Activated B cell treated with CpG ODN at 0.5 μM for 24 hours (primary cell): ENCODE data around the gene RTP4. TPM values are rescaled to one million over a fixed set of nuclear protein-coding genes. Genes with fewer than 3 reads are reported as not detected.

Experiments
- ATAC-seq: fragments of 200-7000 bp; cut with Tn5 transposase; one replicate; pipeline ENCODE4 v1.10.0; 2021; ENCODE audit warnings: low read depth, mild to moderate bottlenecking, moderate library complexity
- CTCF ChIA-PET: fragments of 350-600 bp; sonication (Branson Sonifier 250); formaldehyde crosslinking; loops from one replicate; lab custom pipeline; 2021; ENCODE audit warnings: antibody characterized with exemption; lab: Charles Lee
- POLR2A ChIA-PET: fragments of 350-600 bp; sonication (Branson Sonifier 250); formaldehyde crosslinking; loops from one replicate; lab custom pipeline; 2021; ENCODE audit warnings: antibody characterized with exemption; lab: Charles Lee
- DNase-seq: peaks from one replicate; pipeline ENCODE4 v3.0.0; 2022
- H3K27ac Mint-ChIP-seq: one replicate; pipeline ENCODE4 v1.8.0; 2020; ENCODE audit warnings: mixed read lengths
- H3K27me3 Mint-ChIP-seq: one replicate; pipeline ENCODE4 v1.8.0; 2021; ENCODE audit warnings: mixed read lengths
- H3K36me3 Mint-ChIP-seq: one replicate; pipeline ENCODE4 v1.8.0; 2021; ENCODE audit warnings: low read depth, mixed read lengths
- H3K4me1 Mint-ChIP-seq: one replicate; pipeline ENCODE4 v1.8.0; 2021; ENCODE audit warnings: mixed read lengths
- H3K4me3 Mint-ChIP-seq: one replicate; pipeline ENCODE4 v1.8.0; 2020; ENCODE audit warnings: mild to moderate bottlenecking, mixed read lengths
- H3K9me3 Mint-ChIP-seq: one replicate; pipeline ENCODE4 v1.8.0; 2020; ENCODE audit warnings: mixed read lengths
- intact Hi-C: fragments of 100-400 bp; cut with micrococcal nuclease; formaldehyde crosslinking; loops from one replicate; pipeline ENCODE4 v1.15.1; 2024
- total RNA-seq: library from RNA; stranded (reverse); gene quantifications from 2 replicates; pipeline ENCODE4 v1.2.3, GENCODE V29; 2022
- TF ChIP-seq, protein P1 (sequence below): fragments of 200-600 bp; IDR thresholded peaks from one replicate; pipeline ENCODE4 v1.8.0; 2022; ENCODE audit warnings: antibody characterized with exemption, mild to moderate bottlenecking

RTP4 gene
- total RNA-seq, 1 donor from 2014 or later, result 9.0 TPM

DNA sequence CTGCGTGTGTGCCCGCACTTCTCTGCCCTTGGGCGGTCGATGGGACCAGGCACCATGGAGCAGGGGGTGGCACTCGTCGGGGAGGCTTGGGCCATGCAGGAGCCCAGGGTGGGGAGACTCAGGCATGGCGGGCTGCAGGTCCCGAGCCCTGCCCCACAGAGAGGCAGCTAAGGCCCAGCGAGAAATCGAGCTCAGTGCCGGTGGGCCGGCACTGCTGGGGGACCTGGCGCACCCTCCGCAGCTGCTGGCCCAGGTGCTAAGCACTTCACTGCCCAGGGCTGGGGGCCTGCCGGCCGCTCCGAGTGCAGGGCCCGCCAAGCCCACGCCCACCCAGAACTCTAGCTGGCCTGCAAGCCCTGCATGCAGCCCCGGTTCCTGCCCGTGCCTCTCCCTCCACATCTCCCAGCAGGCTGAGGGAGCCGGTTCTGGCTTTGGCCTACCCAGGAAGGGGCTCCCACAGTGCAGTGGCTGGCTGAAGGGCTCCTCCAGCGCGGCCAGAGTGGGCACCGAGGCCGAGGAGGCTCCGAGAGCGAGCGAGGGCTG is 553 bp upstream of the RTP4 start:
- POLR2A ChIA-PET, result interaction anchor here (0.6 to 1.0 kb wide), 2 partner anchors 310 to 584 kb away, joined by 3 read pairs; partner anchors contain the start of gene EIF4A2
- Mint-ChIP-seq H3K27ac (peak overlapping the region; percentile 96), H3K4me3 (peak overlapping the region; percentile 97), H3K27me3 (no peaks in the 10 kb centered on the region), H3K4me1 (peaks cover 22% of the 10 kb centered on the region), H3K9me3 (no peaks in the 10 kb centered on the region), H3K36me3 (peaks cover 27% of the 10 kb centered on the region)
- intact Hi-C loops, result loop anchor here (10.0 kb wide), 1 partner anchor 1423 kb away; no protein-coding TSS in a partner anchor
- CTCF ChIA-PET, result interaction anchor here (0.9 to 1.5 kb wide), 3 partner anchors 10 to 312 kb away, joined by 3 to 6 read pairs (median 5); no protein-coding TSS in a partner anchor
- TF ChIP-seq, protein P1, sequence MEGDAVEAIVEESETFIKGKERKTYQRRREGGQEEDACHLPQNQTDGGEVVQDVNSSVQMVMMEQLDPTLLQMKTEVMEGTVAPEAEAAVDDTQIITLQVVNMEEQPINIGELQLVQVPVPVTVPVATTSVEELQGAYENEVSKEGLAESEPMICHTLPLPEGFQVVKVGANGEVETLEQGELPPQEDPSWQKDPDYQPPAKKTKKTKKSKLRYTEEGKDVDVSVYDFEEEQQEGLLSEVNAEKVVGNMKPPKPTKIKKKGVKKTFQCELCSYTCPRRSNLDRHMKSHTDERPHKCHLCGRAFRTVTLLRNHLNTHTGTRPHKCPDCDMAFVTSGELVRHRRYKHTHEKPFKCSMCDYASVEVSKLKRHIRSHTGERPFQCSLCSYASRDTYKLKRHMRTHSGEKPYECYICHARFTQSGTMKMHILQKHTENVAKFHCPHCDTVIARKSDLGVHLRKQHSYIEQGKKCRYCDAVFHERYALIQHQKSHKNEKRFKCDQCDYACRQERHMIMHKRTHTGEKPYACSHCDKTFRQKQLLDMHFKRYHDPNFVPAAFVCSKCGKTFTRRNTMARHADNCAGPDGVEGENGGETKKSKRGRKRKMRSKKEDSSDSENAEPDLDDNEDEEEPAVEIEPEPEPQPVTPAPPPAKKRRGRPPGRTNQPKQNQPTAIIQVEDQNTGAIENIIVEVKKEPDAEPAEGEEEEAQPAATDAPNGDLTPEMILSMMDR, result no peak
- DNase-seq, result no peak
- ATAC-seq, result no peak

DNA sequence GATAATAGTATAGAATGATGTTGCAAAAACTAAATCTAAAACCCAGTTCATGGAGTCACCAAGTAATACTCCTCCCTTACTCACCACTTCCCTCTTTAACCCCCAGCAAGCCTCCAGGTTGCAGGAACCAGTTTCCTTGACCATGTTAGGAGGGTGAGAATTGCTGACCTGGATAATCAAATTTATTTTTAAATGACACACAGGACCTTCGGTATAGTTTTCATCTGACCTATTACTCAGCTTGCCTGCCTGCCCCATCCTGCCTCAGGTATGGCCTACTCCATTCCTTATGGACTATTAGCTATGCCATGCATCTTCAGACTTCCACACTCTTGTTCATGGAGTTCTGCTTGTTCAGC is 883 bp downstream of the RTP4 start:
- DNase-seq (no peak), ATAC-seq (peak; percentile 36)
- CTCF ChIA-PET, result interaction anchor here (1.2 to 1.5 kb wide), 2 partner anchors 49 to 310 kb away, joined by 5 to 6 read pairs; no protein-coding TSS in a partner anchor
- Mint-ChIP-seq H3K4me1 (peaks cover 22% of the 10 kb centered on the region), H3K36me3 (peaks cover 38% of the 10 kb centered on the region), H3K9me3 (no peaks in the 10 kb centered on the region), H3K4me3 (peak overlapping the region; percentile 97), H3K27me3 (no peaks in the 10 kb centered on the region), H3K27ac (peak overlapping the region; percentile 96)
- TF ChIP-seq, protein P1, result no peak
- POLR2A ChIA-PET, result interaction anchor here (0.5 kb wide), 1 partner anchor 153 kb away, joined by 4 read pairs; no protein-coding TSS in a partner anchor
- intact Hi-C loops, result loop anchor here (10.0 kb wide), 1 partner anchor 1424 kb away; no protein-coding TSS in a partner anchor

DNA sequence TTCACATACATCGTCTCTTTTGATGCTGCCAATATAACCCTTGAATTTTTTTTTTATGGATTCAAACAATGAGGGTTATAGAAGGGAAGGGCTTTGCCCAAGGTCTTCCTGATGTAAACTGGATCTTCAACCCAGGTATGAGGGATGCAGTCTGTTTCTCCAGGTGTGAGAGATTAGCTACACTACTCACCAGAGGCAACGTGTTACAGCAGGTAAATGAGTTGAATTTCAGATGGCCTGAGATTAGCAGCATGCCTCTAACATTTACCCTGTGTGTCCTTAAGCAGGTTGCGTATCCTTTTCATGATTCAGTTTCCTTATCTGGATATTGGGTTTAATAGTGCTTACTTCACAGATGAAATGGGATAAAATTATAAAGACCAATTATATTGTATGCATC is 1.9 kb downstream of the RTP4 start:
- POLR2A ChIA-PET, result no interaction called here
- Mint-ChIP-seq H3K27ac (no peak overlapping the region), H3K36me3 (peaks cover 48% of the 10 kb centered on the region), H3K4me1 (peaks cover 22% of the 10 kb centered on the region), H3K9me3 (no peaks in the 10 kb centered on the region), H3K27me3 (no peaks in the 10 kb centered on the region), H3K4me3 (peak overlapping the region; percentile 42)
- ATAC-seq (no peak), DNase-seq (no peak)
- TF ChIP-seq, protein P1, result no peak
- CTCF ChIA-PET, result no interaction called here
- intact Hi-C loops, result no loop called here

DNA sequence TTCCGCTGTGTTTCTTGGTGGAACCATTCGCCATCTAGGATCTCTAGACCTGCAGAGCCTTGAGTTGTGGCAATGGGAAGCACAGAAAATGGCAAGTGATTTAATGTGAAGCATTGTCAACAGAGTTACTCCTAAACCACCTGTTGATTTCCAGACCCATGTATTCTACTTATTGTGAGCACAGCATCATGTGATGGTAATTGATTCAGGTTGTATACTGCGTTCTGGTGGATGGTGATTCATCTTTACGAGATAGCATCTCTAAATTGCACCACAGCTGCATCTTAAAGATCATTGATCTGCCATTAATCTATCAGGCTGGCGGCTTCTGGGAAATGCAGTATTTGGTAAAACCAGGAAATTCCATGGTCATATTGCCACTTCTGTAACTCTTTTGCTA is 7.4 kb downstream of the RTP4 start:
- intact Hi-C loops, result no loop called here
- Mint-ChIP-seq H3K4me1 (peaks cover 5% of the 10 kb centered on the region), H3K4me3 (no peak overlapping the region), H3K9me3 (peaks cover 3% of the 10 kb centered on the region), H3K36me3 (peaks cover 62% of the 10 kb centered on the region), H3K27me3 (no peaks in the 10 kb centered on the region), H3K27ac (no peak overlapping the region)
- ATAC-seq (no peak), DNase-seq (no peak)
- POLR2A ChIA-PET, result no interaction called here
- CTCF ChIA-PET, result no interaction called here
- TF ChIP-seq, protein P1, result no peak

DNA sequence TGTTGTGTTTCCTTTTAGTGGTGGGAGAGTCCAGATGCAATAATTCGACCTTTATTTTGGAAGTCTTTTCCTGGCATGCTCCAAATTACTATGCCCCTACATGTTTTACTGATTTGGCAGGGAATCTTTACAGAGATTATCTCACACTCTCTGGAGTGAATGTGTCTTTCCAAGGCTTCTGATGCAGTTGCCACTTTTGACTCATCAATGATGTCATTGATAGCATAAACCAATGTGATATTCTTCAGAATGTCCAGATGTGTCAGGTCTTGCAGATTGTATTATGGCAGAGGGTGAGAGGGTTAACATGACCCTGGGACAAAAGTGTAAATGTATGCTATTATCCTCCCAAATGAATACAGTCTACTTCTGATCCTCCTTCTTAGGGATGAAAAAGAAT is 9.7 kb downstream of the RTP4 start:
- ATAC-seq (no peak), DNase-seq (no peak)
- Mint-ChIP-seq H3K4me3 (no peak overlapping the region), H3K9me3 (peaks cover 3% of the 10 kb centered on the region), H3K27me3 (no peaks in the 10 kb centered on the region), H3K36me3 (peaks cover 41% of the 10 kb centered on the region), H3K27ac (no peak overlapping the region), H3K4me1 (peaks cover 2% of the 10 kb centered on the region)
- ChIA-PET CTCF (interaction anchor here (1.2 kb wide), 1 partner anchor 10 kb away, joined by 3 read pairs; the partner anchor contains the start of gene RTP4), POLR2A (no interaction called here)
- TF ChIP-seq, protein P1, result no peak
- intact Hi-C loops, result no loop called here
